Activated CD4-positive, CD25-positive, alpha-beta regulatory T cell treated with anti-CD3 and anti-CD28 coated beads, Interleukin-2, amount 50 U/mL, for 72 hours (primary cell): ENCODE results near the gene IL1RAPL2.
"Not testable (repeated sequence)": the region's sequence is repeated elsewhere in the genome, so short reads cannot be mapped to it uniquely, and the experiment has no call there.

Experiments used
- DNase-seq: peaks from one replicate; pipeline ENCODE4 v3.0.0; 2021

IL1RAPL2 gene

DNA sequence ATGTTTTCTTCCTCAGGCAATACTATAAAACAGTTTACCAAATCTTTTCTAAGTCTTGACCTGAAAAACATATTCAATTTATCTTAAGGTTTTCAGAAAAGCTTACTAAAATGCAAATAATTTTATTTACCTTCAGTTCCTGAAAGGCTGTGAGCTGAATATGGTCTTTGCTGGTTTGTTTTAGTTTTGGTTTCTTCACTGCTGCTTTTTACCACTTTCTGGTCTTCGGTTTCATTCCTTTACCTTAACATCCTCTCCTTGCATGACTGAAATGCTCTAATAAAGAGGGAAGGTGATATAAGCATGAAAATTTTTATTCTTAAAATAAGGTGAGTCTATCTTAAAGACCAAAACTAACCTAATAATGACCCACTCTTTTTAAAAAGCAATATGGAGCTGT, 1159.2 kb downstream of the IL1RAPL2 start:
- DNase-seq, result no peak

DNA sequence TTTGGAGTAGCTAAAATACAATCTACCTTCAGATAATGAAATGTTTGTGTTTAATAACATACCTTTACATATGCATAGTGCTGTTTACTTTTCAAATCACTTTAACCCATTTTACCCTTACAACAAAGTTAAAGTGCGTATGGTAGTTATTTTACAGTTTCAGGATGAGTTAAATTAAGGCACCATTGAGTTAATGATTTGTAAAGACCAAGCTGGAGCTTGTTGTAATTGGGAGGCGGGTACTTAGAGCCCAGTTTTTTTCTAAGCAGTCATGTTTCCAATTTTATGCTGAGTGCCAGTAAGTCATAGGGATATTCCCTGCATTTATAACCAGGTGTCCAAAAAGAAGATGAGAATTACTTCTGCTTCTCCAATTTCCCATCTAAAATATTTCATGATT, 1172.2 kb downstream of the IL1RAPL2 start:
- DNase-seq, result no peak

DNA sequence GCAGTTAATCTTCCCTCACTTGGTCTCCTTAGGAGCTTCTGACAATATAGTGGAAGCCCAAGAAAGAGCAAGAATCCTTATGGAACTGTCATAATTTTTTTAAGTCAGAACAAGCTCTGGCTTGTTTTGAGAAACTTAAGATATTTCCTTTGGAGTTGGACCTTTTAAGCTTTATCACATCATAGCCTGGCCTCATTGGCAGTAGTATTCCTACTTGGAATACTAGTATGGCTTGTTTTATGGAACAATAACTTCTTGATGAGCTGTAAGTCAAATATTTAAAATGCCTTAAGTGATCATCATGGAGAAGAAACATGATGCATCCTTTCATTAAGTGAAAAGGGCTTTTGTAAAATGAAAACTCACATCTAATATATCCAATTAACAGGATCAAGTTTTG, 1178.3 kb downstream of the IL1RAPL2 start:
- DNase-seq, result no peak

DNA sequence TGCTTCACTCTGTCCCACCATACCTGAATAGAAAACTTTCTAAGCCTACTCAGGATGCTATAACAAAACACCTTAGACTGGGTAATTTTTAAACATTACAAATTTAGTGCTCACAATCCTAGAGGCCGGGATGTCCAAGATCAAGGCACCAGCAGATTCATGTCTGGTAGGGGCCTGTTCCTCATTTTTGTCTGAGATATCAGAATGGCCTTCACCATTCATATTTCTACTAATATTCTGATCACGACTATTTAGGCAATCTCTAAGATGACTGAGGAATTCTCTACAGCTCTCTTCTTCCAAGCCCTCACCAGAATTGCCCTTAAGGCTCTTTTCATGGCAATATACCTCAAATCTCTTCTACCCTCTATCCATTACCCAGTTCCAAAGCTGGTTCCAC, 1178.9 kb downstream of the IL1RAPL2 start:
- DNase-seq, result no peak

DNA sequence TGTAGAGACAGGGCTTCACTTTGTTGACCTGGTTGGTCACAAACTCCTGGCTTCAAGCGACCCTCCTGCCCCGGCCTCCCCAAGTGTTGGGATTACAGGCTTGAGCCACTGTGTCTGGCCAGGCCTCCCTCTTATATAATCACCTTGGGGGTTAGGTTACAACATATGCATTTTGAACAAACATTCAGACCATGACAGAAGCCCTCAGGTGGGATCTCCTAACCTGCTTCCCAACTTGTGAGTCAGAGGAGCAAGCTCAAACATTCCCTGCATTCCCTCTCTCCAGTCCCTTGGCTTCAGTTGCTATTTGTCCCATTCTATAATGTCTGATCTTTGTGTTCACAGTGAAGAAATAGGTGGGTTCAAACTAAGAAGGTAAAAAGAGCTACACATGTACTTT, 1179.9 kb downstream of the IL1RAPL2 start:
- no peak for DNase-seq

DNA sequence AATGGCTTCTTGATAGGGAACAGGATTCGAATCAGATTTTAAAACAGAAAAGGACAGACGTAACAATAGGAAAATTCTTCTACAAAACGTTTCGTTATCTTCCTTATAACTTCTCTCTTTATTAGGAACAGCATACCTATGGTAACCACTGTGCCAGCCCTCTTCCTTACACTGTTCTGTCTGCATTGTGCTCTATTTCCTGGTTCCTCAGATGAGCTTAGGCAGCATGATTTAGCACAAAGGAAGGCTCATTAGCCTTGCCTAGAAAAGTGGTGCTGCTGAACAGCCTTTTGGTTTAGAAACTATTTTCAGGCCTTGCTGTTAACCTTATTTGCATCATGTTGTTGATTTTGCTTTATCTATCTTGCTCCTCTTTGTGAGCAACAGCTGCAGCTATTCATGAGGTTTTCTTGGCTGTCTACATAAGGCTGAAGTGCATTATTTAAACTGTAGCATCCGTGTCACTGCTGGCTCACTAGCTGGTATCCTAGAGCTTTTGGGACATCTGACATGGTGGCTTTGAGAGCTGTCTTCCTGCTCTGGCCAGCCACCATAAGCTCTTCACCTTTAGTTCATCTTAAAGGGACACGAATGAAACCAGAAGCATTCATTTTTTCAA, 1186.4 kb downstream of the IL1RAPL2 start:
- no peak for DNase-seq

DNA sequence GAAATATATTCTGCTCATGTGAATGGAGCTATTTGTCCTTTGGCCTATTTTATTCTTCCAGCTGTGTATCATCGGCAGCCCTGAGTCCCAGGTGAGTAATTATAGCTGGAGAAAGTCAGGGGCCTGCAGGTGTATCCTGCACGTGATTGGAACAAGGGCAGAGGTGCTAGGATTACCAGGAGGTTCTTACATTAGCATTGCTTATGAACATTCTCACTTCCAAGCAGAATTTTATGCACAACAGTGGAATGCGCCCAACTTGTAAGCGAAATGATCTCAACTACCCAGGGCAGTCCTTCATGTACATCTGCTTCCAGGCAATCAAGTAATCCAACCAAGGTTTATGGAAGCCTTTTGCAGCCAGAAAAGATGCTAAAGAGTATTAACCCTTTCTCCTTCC, 1187.4 kb downstream of the IL1RAPL2 start:
- DNase-seq, result no peak

DNA sequence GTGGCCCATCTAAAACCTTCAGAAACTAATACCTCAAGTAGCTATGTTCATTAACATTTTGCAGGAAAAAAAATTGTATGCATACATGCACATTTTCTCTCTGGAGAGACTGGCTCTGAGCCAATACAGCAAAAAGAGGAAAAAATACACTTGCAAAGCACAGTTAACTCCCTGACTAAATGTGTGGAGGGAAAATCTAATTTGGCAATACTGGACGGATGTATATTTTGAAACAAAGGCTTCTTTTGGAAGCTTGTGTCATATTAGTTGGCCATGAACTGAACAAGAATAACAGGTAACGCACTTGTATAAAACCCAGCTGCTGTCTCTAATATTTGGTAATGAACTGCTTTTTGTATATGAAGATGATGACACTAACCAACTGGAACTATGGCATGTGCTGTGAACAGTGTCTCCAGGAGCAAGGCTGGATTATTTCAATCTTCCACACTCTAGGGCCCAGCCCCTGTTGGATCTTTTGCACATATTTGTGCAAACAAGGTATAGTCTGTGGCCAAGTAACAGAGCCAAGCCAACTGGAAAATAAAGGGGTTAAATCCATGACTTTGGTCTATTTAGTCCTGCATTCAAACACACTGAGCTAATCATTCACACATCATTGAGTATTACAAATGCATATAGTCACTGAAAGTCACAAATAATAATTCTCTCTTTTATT, 1188.4 kb downstream of the IL1RAPL2 start:
- DNase-seq, result no peak

DNA sequence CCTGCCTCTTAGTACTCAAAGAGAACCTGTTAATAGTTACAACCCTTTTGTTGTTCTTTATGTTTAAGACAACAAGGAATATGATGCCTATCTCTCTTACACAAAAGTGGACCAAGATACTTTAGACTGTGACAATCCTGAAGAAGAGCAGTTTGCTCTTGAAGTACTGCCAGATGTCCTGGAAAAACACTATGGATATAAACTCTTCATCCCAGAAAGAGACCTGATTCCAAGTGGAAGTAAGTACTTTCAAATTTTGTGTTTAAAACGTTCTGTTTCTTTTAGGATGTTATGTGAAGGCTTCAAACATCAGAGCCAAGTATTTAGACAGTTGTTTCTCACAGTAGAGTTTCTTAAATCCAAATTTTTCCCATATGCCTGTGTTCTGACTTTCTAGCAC, 1189.1 kb downstream of the IL1RAPL2 start:
- DNase-seq, result no peak

DNA sequence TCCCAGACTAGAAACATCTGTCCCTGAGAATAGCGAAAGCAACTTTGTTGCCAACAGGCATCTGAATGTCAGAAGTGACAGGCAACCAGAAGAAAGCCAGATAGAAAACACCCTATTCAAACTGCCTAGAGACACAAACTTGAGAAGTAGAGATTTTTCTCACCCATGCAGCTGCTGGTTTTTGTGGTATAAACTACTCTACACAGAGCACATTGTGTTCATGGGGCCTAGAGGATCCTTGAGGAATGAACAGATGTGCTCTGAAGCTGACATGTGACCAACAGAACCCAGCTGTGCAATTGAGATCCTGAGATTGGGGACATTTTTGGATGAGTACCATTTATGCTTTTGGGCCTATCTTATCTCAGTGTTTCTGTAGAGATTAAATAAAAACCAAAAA, 1192.8 kb downstream of the IL1RAPL2 start:
- DNase-seq, result no peak

DNA sequence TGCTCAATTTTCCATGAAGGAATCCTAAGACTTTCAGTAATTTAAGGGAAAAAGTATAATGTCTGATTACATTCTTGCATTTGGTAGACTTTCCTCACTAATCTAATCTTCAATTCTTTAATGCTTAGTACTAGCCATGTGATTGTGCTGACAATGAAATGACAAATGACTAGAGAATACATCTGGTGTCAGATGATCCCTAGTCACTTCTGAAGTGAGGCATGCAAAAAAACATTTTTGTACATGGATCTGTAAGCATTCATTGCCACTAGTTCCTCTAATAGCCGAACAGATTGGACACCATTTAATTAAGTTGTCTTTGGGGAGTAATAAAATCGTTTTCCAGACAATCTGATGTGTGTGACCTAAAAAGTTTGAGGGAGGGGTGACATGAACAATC, 1193.6 kb downstream of the IL1RAPL2 start:
- no peak for DNase-seq

DNA sequence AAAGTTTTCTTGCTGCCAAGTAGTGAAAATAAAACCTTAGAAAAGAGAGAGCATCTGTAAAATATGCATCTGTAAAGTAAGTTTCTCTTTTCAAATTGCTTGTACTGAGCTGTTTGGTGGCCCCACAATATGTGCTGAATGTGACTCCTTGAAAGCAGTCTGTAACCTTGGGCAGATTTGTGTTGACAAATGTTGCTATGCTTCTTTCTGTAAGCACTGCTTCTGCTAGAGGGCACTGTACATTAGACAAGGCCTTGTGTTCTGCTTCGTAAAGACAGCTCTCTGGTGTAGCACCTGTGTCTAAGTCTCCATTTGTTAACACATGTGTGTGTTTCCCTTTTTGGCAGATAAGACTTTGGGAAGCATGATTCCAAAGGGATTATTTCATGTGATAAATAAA, 1199.7 kb downstream of the IL1RAPL2 start:
- no peak for DNase-seq

DNA sequence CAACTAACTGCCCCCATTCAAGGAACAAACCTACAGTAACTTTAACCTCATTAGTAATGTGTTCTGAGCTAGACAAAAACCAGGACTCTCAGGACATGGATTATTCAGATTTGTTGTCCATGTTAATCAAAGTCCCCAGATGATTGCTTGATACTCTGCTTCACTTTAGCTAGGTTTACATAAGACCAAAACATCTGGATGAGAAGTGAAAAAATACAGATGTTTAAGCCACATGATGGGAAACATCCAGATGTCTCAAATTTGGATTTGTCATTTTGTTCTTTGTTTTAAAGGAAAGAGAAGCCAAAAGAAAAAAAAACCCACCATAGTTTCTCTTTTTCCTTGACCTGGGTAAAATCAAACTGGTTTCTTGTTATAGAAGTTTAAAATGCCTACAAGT, 1207.8 kb downstream of the IL1RAPL2 start:
- DNase-seq, result no peak

DNA sequence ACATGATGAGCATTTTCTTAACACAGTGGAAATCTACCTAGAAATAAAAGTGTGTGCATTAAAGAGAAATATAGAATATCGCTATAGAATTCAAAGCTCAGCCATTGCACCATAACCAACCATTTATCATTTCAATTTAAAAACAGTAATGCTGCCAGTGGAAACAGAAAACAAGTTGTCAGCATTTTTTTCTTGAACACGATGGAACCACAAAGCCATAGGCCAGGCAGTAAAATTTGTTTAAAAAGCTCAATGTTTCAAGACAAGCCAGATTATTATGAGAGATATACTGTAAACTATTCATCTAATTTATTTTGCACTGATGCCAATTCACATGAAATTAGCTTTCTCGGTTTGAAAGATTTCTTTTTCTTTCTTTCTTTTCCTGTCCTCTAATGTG, 1209.7 kb downstream of the IL1RAPL2 start:
- DNase-seq, result no peak

DNA sequence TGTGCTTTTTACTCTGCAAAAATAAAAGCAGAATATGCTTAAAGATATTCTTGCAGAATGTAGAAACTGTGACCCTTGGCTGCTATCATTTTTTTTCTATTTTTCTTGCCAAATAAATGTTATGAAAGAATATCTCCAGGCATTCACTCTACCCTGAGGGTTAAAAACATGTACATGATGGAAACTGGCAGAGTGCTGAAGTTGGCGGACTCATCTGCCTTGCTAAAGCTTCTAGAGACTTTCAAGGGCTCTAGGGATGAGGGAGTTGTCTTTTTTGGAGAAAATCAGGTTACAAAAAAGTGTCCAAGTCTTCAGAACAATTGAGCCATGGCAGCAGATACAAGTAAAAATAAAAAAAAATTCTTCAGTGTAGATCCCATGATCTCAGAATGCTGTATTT, 1215.8 kb downstream of the IL1RAPL2 start:
- DNase-seq, result no peak

DNA sequence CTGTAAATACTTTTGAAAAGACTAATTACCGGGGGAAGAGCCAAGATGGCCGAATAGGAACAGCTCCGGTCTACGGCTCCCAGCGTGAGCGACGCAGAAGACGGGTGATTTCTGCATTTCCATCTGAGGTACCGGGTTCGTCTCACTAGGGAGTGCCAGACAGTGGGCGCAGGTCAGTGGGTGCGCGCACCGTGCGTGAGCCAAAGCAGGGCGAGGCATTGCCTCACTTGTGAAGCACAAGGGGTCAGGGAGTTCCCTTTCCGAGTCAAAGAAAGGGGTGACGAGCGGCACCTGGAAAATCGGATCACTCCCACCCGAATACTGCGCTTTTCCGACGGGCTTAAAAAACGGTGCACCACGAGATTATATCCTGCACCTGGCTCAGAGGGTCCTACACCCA, 1230.9 kb downstream of the IL1RAPL2 start:
- not testable (repeated sequence) for DNase-seq

DNA sequence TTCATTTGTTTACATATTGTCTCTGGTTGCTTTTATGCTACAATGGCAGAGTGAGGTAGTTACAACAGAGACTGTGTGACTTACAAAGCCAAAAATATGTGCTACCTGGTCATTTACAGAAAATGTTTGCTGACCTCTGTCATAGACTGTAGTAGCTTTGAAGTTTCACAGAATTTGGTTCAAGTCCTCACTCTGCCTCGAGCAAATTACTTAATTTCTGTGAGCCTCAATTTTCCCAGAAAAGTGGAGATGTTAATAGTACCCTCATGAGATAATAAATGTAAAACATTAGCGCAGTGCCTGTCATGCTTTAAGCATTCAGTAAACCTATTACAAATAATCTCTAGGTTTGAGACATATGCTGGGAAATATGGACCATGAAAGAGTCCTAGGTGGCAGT, 1237.9 kb downstream of the IL1RAPL2 start:
- no peak for DNase-seq

DNA sequence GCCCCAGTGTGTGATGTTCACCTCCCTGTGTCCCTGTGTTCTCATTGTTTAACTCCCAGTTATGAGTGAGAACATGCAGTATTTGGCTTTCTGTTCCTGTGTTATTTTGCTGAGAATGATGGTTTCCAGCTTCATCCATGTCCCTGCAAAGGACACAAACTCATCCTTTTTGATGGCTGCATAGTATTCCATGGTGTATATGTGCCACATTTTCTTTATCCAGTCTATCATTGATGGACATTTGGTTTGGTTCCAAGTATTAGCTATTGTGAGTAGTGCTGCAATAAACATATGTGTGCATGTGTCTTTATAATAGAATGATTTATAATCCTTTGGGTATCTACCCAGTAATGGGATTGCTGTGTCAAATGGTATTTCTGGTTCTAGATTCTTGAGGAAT, 1239.7 kb downstream of the IL1RAPL2 start:
- not testable (repeated sequence) for DNase-seq

DNA sequence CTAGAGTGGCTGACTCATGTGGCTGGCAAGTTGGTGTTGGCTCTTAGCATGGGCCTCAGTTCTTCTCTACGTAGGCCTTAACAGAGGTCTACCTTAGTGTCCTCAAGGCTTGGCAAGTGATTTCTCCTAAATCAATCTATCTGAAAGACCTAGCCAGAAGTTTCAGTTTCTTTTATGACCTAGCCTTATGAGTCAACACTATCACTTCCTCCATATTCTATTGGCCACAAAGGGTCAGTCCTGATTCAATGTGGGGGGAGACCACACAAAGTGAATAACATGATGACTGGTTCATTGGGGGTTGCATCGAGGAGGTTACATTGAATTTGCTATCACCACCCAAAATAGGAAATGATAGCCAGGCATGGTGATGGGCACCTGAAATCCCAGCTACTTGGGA, 1250.5 kb downstream of the IL1RAPL2 start:
- no peak for DNase-seq
